Peyer's patch (tissue), 4 donors: ENCODE results near the gene CASP8AP2.

Experiments used
- POLR2A ChIP-seq, 2 donors: fragments of 450-650 bp; IDR thresholded peaks; one replicate each; pipeline ENCODE4 v1.5.1; 2017; ENCODE audit warnings: antibody characterized with exemption in 2 of 2, mild to moderate bottlenecking in 2 of 2, moderate library complexity in 2 of 2
- TF ChIP-seq, protein P1 (sequence below), 6 experiments: fragments of 450-650 bp in 4 of 6; fragments of 200-600 bp in 2 of 6; sonication (generic) in 1 of 6; IDR thresholded peaks; one replicate each; pipeline ENCODE4 v1.5.1; 2017 to 2019; ENCODE audit warnings: antibody characterized with exemption in 6 of 6, mild to moderate bottlenecking in 3 of 6, moderate library complexity in 1 of 6

DNA sequence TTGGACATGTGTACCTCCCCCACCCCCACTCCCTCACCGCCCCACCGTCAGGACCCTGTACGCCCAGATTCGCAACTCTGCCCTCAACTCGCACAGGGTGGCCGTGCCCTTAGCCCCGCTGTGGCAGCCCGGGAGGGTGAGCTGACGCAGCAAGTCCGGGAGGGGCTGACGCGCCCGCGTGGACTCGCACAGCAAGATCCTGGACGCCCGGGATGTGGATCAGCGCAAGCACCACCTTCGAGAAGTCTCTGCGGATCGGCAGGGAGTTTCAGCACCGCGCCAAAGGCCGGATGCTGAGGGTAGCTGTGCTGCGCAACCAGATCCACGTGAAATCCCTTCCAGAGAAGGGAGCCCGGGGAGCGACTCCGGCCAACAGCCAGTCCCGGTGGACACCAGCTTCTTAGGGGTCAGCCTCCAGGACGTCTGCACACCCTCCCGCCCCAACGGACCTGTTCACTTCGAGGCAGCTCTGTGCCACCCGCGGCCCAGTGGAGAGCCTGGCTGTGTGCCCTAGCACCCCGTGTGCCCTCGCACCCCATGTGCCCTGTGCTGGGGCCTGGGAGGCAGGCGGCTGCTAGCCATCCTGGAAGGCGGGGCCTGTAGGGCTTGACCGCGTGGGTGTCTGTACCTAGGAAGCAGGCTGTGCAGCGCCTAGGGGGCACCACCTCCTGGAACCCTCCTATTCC is 57.9 kb downstream of the CASP8AP2 start:
- TF ChIP-seq, protein P1, sequence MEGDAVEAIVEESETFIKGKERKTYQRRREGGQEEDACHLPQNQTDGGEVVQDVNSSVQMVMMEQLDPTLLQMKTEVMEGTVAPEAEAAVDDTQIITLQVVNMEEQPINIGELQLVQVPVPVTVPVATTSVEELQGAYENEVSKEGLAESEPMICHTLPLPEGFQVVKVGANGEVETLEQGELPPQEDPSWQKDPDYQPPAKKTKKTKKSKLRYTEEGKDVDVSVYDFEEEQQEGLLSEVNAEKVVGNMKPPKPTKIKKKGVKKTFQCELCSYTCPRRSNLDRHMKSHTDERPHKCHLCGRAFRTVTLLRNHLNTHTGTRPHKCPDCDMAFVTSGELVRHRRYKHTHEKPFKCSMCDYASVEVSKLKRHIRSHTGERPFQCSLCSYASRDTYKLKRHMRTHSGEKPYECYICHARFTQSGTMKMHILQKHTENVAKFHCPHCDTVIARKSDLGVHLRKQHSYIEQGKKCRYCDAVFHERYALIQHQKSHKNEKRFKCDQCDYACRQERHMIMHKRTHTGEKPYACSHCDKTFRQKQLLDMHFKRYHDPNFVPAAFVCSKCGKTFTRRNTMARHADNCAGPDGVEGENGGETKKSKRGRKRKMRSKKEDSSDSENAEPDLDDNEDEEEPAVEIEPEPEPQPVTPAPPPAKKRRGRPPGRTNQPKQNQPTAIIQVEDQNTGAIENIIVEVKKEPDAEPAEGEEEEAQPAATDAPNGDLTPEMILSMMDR (IDR thresholded peaks at IDR 0.05): no peak
- TF ChIP-seq POLR2A (IDR thresholded peaks at IDR 0.05): no peak
